Gastrocnemius medialis (tissue), 4 donors: ENCODE measurements around the gene BCL7C. TPM values are rescaled to one million over a fixed set of nuclear protein-coding genes. Genes with fewer than 3 reads are reported as not detected.

Experiments
- ATAC-seq, 2 donors: fragments of 150-250 bp; one replicate each; pipeline ENCODE4 v1.9.1; 2016
- DNase-seq, 2 donors: peaks; one replicate each; pipeline ENCODE4 v3.0.0-alpha.2; 2019
- H3K27ac ChIP-seq, 4 donors: fragments of 200-600 bp; sonication (generic); 1 replicate in 1 of 4; 2 replicates in 3 of 4; pipeline ENCODE4 v1.5.1; 2016 to 2018; ENCODE audit warnings: mild to moderate bottlenecking in 2 of 4, moderate library complexity in 1 of 4
- H3K27me3 ChIP-seq, 3 donors: fragments of 200-600 bp; sonication (generic) in 2 of 3; 1 replicate in 1 of 3; 2 replicates in 2 of 3; pipeline versions ENCODE4 v1.5.1 to v1.6.0; 2016 to 2019; ENCODE audit warnings: mild to moderate bottlenecking in 1 of 3, moderate library complexity in 1 of 3
- H3K36me3 ChIP-seq, 2 donors: fragments of 200-600 bp; sonication (generic) in 1 of 2; one replicate each; pipeline ENCODE4 v1.5.1; 2017 to 2018
- H3K4me1 ChIP-seq, 2 donors: fragments of 200-600 bp; sonication (generic) in 1 of 2; one replicate each; pipeline ENCODE4 v1.5.1; 2016 to 2017; ENCODE audit warnings: mild to moderate bottlenecking in 2 of 2
- H3K4me3 ChIP-seq, 4 donors: fragments of 200-600 bp; sonication (generic) in 3 of 4; 1 replicate in 1 of 4; 2 replicates in 3 of 4; pipeline ENCODE4 v1.5.1; 2016 to 2019; ENCODE audit warnings: mild to moderate bottlenecking in 2 of 4
- H3K9me3 ChIP-seq, 3 donors: fragments of 200-600 bp; sonication (generic) in 2 of 3; 1 replicate in 1 of 3; 2 replicates in 2 of 3; pipeline ENCODE4 v1.5.1; 2016 to 2019
- CTCF ChIP-seq, 5 experiments: fragments of 450-650 bp in 3 of 5; fragments of 200-600 bp in 2 of 5; sonication (generic) in 2 of 5; IDR thresholded peaks in 4 of 5; conservative IDR thresholded peaks in 1 of 5; 1 replicate in 4 of 5; 2 replicates in 1 of 5; pipeline ENCODE4 v1.5.1; 2016 to 2019; ENCODE audit warnings: antibody characterized with exemption in 5 of 5, mild to moderate bottlenecking in 3 of 5, moderate library complexity in 3 of 5
- POLR2A ChIP-seq, 2 donors: fragments of 450-650 bp; IDR thresholded peaks; one replicate each; pipeline ENCODE4 v1.6.1; 2017; ENCODE audit warnings: antibody characterized with exemption in 2 of 2, mild to moderate bottlenecking in 2 of 2, moderate library complexity in 2 of 2
- in situ Hi-C, 4 donors: fragments of 200-750 bp; cut with MboI; loops; one replicate each; pipeline versions ENCODE4 v1.15.0 to v1.8.0; 2017; ENCODE audit warnings: low sequenced_read_pairs in 4 of 4
- intact Hi-C: fragments of 100-400 bp; cut with DNase I; formaldehyde crosslinking; loops from one replicate; pipeline ENCODE4 v1.15.1; 2023; ENCODE audit warnings: low total_unique reads
- total RNA-seq, 4 donors: library from RNA; depleted of rRNA; stranded (reverse); fragments of >200 nt; gene quantifications; one replicate each; pipeline versions ENCODE4 v1.1.0 to v1.2.3, GENCODE V29; 2016

Gene BCL7C
- total RNA-seq, 4 donors from 2014 or later: 16.4 to 24.5 (median 22.3) TPM

- Histone ChIP-seq H3K4me3 (no peak overlapping the region), H3K27me3 (no peaks in the 10 kb centered on the region), H3K27ac (no peak overlapping the region), H3K9me3 (no peaks in the 10 kb centered on the region), H3K4me1 (peaks cover 5 to 10% of the 10 kb centered on the region in 2 donors), H3K36me3 (peaks cover 0 to 7% of the 10 kb centered on the region in 2 donors)
- TF ChIP-seq CTCF (IDR thresholded peaks at IDR 0.05 in 4 of 5, conservative IDR thresholded peaks at IDR 0.05 in 1 of 5) (no peak), POLR2A (IDR thresholded peaks at IDR 0.05) (no peak)
- ATAC-seq (no peak), DNase-seq (no peak)
- in situ Hi-C loops (no loop called here), intact Hi-C loops (no loop called here)
These were observed 35.3 kb upstream of the BCL7C start for GRCh38 chr16:30929167-30929566.

- Histone ChIP-seq H3K4me3 (no peak overlapping the region), H3K36me3 (peaks cover 0 to 7% of the 10 kb centered on the region in 2 donors), H3K9me3 (no peaks in the 10 kb centered on the region), H3K27me3 (no peaks in the 10 kb centered on the region), H3K4me1 (peaks cover 6 to 16% of the 10 kb centered on the region in 2 donors), H3K27ac (no peak overlapping the region)
- intact Hi-C loops: no loop called here
- no peak for TF ChIP-seq POLR2A (IDR thresholded peaks at IDR 0.05)
- TF ChIP-seq CTCF (IDR thresholded peaks at IDR 0.05 in 4 of 5, conservative IDR thresholded peaks at IDR 0.05 in 1 of 5): no peak
- ATAC-seq (no peak), DNase-seq (no peak)
- in situ Hi-C loops: no loop called here
These were observed 34.5 kb upstream of the BCL7C start for GRCh38 chr16:30928390-30928789.

GRCh38 chr16:30927789-30928378 lies 34.0 kb upstream of the BCL7C start:
- Histone ChIP-seq H3K4me3 (no peak overlapping the region), H3K36me3 (peaks cover 0 to 7% of the 10 kb centered on the region in 2 donors), H3K9me3 (no peaks in the 10 kb centered on the region), H3K27ac (peak overlapping the region in 2 of 4 donors; percentile 31 to 58), H3K27me3 (no peaks in the 10 kb centered on the region), H3K4me1 (peaks cover 6 to 16% of the 10 kb centered on the region in 2 donors)
- in situ Hi-C loops (no loop called here), intact Hi-C loops (no loop called here)
- TF ChIP-seq CTCF (IDR thresholded peaks at IDR 0.05 in 4 of 5, conservative IDR thresholded peaks at IDR 0.05 in 1 of 5) (no peak), POLR2A (IDR thresholded peaks at IDR 0.05) (no peak)
- DNase-seq (peak in 1 of 2 donors; percentile 63), ATAC-seq (peak in 1 of 2 donors; percentile 34)

- intact Hi-C loops: no loop called here
- Histone ChIP-seq H3K27ac (peak overlapping the region in 2 of 4 donors; percentile 31 to 58), H3K4me3 (no peak overlapping the region), H3K27me3 (no peaks in the 10 kb centered on the region), H3K36me3 (peaks cover 0 to 7% of the 10 kb centered on the region in 2 donors), H3K4me1 (peaks cover 6 to 16% of the 10 kb centered on the region in 2 donors), H3K9me3 (no peaks in the 10 kb centered on the region)
- no peak for DNase-seq
- in situ Hi-C loops: no loop called here
- no peak for TF ChIP-seq CTCF (IDR thresholded peaks at IDR 0.05 in 4 of 5, conservative IDR thresholded peaks at IDR 0.05 in 1 of 5)
- TF ChIP-seq POLR2A (IDR thresholded peaks at IDR 0.05): no peak
- no peak for ATAC-seq
These were observed 33.3 kb upstream of the BCL7C start for GRCh38 chr16:30926937-30927788.
